G401 (cell line): ENCODE results near the gene DCTN3. TPM values are rescaled to one million over a fixed set of nuclear protein-coding genes. Genes with fewer than 3 reads are reported as not detected.

Source experiments
- DNase-seq: peaks from one replicate; pipeline ENCODE4 v3.0.0-alpha.2; 2015; ENCODE audit warnings: low spot score
- in situ Hi-C: cut with HindIII; loops from 2 replicates; pipeline ENCODE4 v1.10.0; 2016; ENCODE audit warnings: low sequenced_read_pairs, mixed read lengths
- total RNA-seq: library from RNA; depleted of rRNA; stranded (reverse); fragments of >200 nt; shearing (Covaris generic); gene quantifications from 2 replicates; pipeline ENCODE4 v1.2.3, GENCODE V29; 2014

DCTN3 gene
- total RNA-seq, 1 experiment from 2014 or later: 160 TPM

DNA sequence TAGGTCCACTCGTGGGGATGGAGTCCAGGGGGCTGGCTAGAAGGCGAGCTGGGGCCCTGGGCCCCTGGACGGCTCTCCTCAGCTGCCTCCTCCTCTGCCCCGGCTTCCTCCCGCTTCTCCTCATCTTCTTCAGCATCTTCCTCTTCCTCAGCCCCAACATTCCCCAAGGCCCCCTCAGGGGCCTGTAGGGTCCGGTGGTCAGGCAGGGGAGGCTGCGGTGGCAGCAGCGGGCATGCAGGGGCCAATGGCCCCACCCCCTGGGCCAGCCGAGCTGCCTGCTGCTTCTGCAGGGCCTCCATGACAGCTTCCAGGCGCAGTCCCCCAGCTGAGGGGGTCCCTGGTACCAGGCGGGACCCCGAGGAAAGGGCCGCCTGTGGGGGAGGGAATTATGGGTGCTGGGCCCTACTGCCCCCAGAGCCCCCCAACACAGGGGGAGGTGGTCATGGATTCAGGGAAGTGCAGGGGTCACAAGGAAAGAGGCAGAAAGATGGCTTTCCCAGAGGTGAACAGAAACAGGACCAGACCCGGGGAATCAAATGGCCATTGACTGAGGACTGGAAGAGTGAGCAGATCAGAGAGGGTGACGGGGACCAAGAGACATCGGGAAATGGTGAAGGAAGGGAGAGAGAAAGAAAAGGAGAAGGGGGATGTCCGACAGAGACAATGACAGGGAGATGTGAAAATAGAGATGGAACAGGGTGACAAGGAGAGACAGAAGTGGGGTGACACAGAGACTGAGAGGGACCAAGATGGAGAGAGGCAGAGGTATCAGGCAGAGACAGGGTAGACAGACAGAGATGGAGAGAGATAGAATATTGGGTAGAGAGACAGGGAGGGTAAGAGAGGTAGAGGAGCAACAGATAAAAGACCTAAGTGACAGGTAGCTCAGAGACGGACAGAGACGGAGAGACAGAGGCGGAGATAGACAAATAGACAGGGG is 7.7 kb upstream of the DCTN3 start:
- no peak for DNase-seq
- in situ Hi-C loops: no loop called here

DNA sequence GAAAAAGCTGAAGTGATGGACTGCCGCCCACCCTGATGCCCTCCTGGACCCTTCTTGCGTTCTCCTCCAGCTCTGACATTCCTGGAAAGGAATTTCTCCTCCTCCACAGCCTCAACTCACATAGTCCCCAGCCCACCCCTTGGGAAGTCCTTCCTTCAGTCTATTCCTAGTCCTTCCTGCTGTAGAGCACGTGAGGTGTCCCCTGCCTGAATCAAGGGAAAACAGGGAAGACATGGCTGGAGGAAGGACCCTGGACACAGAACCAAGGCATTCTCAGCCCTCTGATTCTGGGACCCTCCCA is 4.8 kb upstream of the DCTN3 start:
- in situ Hi-C loops: no loop called here
- no peak for DNase-seq

DNA sequence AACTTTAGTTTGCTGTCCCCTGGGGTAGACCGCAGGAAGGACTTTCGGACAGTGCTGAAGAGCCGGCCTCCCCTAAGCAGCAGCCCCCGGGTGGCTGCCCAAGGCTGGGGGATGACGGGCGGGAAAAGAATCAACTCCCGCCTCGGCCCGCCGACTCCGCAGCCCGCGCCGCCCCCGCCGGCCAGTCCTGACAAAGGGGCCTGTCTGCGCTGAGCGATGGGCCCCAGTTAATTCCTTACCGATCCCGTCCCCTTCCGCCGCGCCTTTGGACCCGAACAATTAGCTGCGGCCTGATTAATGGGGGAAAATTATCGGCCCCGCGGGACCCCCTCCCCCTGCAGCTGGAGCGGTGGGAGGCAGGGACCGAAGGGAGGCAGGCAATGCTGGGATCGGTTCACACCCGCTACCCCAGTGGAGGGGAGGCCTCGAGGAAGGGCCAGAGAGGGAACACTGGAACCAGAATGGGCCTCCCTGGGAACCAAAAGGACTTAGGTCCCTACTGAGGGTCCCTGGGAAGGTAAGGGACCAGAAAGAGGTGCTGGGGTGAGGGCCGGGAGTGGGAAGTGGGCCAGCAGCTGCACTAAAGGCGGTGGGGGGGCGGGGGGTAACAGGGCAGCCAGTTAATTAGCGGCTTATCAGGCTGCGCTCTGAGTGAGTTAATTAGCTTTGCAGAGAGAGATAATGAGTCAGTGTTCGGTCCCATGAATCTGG is 4.3 kb upstream of the DCTN3 start:
- in situ Hi-C loops: no loop called here
- DNase-seq: no peak

- in situ Hi-C loops: no loop called here
- DNase-seq: no peak
Measured at GRCh38 chr9:34623374-34624235, 3.3 kb upstream of the DCTN3 start.

DNA sequence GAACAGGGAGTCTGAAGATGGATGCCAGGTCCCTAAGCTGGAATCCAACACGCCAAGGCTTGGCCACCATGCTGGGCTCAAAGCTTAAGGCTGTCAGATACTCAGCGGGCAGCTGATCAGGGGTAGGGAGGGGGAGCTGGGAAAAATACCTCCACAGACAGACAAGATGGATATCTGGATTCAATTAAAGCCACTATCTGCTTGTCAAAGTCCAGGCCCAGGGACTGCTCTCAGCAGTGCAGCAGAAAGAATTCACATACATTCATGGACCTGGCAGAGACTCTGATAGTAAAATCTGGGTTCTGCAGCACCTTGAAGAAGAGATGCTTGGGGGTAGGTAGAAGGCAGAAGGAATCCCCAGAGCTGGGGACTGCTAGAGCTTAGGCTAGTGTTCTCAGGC is 5.2 kb downstream of the DCTN3 start:
- no peak for DNase-seq
- in situ Hi-C loops: no loop called here

- in situ Hi-C loops: no loop called here
- DNase-seq: peak; percentile 89
Measured at GRCh38 chr9:34612788-34613390, 7.4 kb downstream of the DCTN3 start.

DNA sequence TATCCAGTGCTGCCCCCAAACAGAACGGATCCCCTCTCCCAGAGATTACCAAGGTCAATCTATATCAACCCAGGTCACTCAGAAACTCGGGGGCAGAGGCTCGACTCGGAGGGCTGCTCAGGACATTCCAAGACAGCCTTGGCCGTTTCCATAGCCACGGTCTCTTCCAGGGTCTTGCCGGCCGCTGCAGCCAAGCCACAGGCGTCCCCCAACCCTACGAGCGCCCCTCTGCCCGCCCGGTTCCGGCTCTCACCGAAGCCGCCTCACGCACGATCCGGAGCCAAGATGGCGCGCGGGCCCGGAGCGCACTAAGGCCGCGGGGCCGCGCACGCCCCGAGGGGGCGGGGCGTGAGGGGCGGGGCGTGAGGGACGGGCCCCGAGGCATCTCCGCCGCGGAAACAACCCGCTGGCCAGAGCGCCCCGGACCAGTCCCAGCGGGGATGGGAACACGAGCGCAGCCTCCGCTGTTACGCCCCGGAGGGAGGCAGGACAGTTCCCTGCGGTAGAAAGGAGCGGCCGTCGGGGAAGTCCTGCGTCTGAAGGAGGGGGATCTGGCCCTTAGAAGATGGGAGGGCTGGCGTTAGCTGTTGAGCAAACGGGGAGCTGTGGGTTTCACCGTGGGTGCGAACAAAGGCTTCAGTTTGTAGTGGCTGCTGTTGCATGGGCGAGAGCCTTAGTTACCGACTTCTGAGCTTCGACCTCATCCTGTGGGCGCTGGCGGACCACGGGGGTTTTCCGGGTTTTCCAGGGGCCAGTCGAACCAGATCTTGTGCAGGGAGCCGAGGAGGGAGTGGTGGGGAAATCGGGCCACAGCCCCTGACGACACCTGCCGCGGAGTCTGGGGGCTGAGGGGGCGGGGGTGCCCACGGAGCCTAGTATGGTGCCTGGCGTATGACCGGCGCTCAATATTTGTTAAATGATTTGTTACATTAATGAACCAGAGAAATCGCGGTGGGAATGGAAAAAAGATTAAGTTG is 8.2 kb downstream of the DCTN3 start, which contains the start of gene RPP25L:
TSS of gene RPP25L (minus strand) at position 287 of the 977 bp plus-strand sequence. CDS start 801 bp downstream, outside the sequence.
- in situ Hi-C loops: no loop called here

DNA sequence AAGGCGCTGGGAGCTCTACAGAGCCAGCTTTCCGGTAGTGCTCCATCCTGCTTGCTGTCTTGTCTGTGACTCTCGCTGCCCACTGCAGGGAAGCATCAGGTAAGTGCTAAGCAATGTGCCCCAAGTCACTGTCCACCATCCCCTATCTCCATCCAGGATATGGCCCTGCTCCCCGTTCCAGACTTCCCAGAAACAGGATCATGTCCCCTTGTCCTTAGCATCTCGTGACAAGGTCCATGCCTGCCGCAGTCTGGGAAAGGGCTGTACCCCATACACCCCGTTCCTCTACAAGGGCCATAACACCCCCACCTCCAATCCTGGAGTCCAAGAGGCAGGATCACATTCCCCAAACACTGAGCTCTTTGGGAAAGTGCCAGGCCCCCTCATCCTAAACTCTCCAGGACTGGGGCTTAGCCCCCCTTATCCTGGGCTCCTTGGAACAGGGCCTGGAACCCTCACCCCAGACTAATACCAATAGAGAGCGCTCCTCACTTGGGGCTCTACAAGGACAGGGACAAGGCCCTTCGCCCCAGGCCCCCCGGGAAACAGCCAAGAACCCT is 9.0 kb downstream of the DCTN3 start:
- peak; percentile 74 for DNase-seq
- in situ Hi-C loops: no loop called here

More for the DNA sequence above, 8.2 kb downstream of the DCTN3 start, which contains the start of gene RPP25L:
- peak; percentile 86 for DNase-seq

DNA sequence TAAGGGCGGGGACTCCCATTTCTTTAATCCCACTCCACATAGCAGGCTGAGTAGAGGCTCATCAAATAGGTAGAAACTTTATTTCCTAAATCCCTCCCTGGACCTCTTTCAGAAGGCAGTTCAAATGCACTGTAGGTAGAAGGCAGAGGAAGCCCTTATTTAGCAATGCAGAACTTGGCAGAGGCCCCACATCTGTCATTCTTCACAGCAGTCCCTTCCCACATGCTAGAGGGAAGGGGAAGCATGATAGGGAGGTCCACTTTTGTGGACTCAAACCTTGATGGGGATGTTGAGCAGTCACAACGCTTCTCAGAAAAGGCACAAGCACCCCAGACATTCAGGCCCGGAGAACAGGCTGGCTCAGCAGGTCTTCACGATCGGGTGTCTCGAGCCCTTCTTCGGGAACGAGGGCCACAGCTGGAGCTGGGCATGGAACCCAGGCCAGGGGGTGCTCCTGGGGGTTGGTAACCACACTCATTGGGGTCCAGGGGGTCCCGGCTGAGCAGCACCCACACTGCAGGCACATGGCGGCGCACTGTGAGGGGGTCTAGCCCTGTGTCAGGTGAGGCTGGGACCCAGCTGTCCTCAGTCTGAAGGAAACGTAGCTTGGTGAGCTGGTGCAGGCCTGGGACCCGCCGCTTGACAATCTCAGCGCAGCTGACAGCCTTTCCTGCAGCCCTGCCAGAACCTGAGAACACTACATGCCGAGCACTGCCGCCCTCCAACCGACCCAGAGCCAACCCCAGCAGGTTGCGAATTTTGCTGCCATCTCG is 9.7 kb downstream of the DCTN3 start:
- peak; percentile 68 for DNase-seq
- in situ Hi-C loops: no loop called here

DNA sequence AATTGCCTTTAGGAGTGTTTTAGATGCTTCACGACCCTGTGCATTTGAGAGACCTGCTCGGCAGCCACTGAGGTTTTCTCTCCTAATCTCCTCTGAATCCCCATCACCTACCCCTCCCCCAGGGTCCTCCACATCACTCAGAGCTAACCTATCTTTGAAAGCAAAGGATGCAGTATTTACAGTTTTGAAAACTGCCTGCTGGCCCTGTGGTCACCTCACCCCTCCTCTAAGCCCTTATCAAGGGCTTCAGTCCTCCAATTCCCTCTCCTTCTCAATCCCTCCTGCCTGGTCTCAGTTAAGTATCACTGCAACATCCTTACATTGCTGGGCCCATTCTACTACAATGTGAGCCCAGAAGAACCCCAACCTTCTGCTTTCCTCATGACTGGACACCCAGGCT is 13.0 kb downstream of the DCTN3 start:
- DNase-seq: no peak
- in situ Hi-C loops: no loop called here

GRCh38 chr9:34606905-34607304 is 13.4 kb downstream of the DCTN3 start:
- in situ Hi-C loops: no loop called here

GRCh38 chr9:34606190-34606589 is 14.1 kb downstream of the DCTN3 start:
- in situ Hi-C loops: no loop called here
- DNase-seq: no peak

More at GRCh38 chr9:34606905-34607304, 13.4 kb downstream of the DCTN3 start:
- no peak for DNase-seq

- peak; percentile 90 for DNase-seq
- in situ Hi-C loops: no loop called here
Measured at GRCh38 chr9:34603610-34604231, 16.6 kb downstream of the DCTN3 start.

DNA sequence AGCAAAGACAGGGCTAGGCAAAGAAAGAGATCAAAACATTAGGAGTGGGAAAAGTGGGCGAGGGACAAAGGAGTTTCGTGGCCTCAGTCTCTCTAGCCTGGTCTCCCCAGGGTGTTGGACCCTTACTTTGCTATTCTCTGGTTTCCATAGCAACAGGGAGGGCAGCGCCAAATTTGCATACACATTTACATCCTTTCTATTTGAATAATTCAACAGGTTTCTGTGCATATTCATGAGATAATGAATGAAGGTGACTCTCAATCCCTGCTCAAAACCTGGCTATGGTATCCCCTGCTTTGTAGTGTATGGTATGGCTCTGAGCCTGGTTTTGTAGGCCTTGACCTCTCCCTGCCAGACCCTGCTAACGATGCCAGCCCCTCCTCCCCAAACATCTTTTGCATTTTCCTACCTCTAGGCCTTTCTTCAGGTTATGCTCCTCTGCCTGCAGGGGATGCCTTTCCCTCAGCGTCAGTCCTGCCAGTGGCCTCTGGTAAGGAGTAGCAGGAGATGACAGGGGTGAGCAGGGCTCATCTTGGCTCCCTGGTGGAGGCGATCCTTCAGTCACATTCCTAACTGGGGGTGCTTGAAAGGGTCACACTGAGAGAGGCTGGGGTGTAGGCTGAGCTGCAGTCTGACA is 18.2 kb downstream of the DCTN3 start:
- DNase-seq: no peak
- in situ Hi-C loops: no loop called here

DNA sequence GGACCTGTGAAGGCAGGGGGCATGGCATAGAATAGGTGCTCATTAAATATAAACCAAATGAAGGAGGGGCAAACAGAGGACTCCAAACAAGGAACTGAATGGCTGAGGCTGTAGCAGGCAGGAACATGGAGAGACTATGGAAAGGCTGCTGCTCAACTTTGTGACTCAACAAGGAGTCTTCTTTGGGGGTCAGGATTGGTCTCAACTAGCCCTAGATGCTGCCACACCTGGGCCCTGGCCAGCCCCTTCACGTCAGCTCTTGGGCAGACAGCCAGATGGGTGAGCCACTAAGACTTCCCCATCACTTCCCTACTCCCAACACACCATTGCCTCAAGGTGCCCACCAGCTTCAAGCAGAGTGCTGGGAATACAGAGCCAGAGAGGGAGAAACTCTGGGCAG is 19.4 kb downstream of the DCTN3 start:
- DNase-seq: no peak
- in situ Hi-C loops: no loop called here

DNA sequence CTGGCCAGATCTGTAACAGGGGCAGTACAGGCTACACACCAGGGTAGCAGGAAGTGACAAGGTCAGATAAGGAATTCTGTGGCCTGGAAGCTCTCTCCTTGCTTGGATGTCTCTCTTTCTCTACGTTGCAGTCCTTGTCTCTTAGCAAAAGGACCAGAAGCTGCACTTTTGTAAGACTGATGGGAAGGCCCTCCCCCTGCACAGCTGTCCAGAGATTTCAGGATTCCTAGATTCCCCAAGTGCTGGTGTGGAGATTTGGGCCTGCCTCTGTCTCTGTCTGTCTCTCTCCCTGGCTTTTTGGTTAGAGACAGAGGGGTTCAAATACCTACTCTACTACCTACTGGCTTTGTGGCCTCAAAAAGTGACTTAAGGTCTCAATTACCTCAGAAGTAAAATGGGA is 20.7 kb downstream of the DCTN3 start:
- DNase-seq: no peak
- in situ Hi-C loops: no loop called here
